GM10847 (cell line): ENCODE measurements around the gene TARS1.

Experiments used
- POLR2A ChIP-seq: IDR thresholded peaks from 2 replicates; pipeline ENCODE4 v1.6.1; 2011; ENCODE audit not compliant: insufficient read length; ENCODE audit errors: extremely low read depth

TARS1 gene

GRCh38 chr5:33430983-33431382 lies 9.8 kb upstream of the TARS1 start:
- TF ChIP-seq POLR2A = no peak

GRCh38 chr5:33432656-33433055 lies 8.1 kb upstream of the TARS1 start:
- no peak for TF ChIP-seq POLR2A

- no peak for TF ChIP-seq POLR2A
Measured at GRCh38 chr5:33433303-33434240, 7.2 kb upstream of the TARS1 start.

GRCh38 chr5:33438996-33439395 lies 1.8 kb upstream of the TARS1 start:
- TF ChIP-seq POLR2A = no peak

- no peak for TF ChIP-seq POLR2A
Measured at GRCh38 chr5:33439905-33440481, 772 bp upstream of the TARS1 start.

- TF ChIP-seq POLR2A = no peak
Measured at GRCh38 chr5:33441241-33442177, 744 bp downstream of the TARS1 start.

GRCh38 chr5:33444542-33444941 lies 3.8 kb downstream of the TARS1 start:
- no peak for TF ChIP-seq POLR2A

- TF ChIP-seq POLR2A = no peak
Measured at GRCh38 chr5:33445798-33446197, 5.0 kb downstream of the TARS1 start.

GRCh38 chr5:33448118-33448517 lies 7.4 kb downstream of the TARS1 start:
- no peak for TF ChIP-seq POLR2A

GRCh38 chr5:33457126-33457525 lies 16.4 kb downstream of the TARS1 start:
- TF ChIP-seq POLR2A = no peak

GRCh38 chr5:33457817-33458216 lies 17.1 kb downstream of the TARS1 start:
- TF ChIP-seq POLR2A = no peak

- no peak for TF ChIP-seq POLR2A
Measured at GRCh38 chr5:33460210-33460609, 19.4 kb downstream of the TARS1 start.

GRCh38 chr5:33462456-33462855 lies 21.7 kb downstream of the TARS1 start:
- no peak for TF ChIP-seq POLR2A

- TF ChIP-seq POLR2A = no peak
Measured at GRCh38 chr5:33465120-33465519, 24.4 kb downstream of the TARS1 start.

GRCh38 chr5:33468775-33469435 lies 28.1 kb downstream of the TARS1 start:
- TF ChIP-seq POLR2A = no peak
